HEK293 (cell line): ENCODE measurements around the gene NLGN2.

ENCODE experiments used
- CTCF ChIA-PET: fragments of 350-600 bp; formaldehyde crosslinking; extraction: SDS; loops from one replicate; lab custom pipeline; 2021; ENCODE audit warnings: antibody characterized with exemption; lab: Yijun Ruan, JAX
- POLR2A ChIA-PET: fragments of 300-600 bp; formaldehyde crosslinking; extraction: SDS; loops from one replicate; lab custom pipeline; 2020; ENCODE audit warnings: antibody characterized with exemption, inconsistent platforms; lab: Yijun Ruan, JAX
- H3K27ac ChIP-seq: fragments of 200-500 bp; sonication (Bioruptor generic); 2 replicates; pipeline ENCODE4 v1.5.1; 2014; ENCODE audit warnings: low read depth, low read length, control low read depth, inconsistent platforms; ENCODE audit errors: extremely low read depth
- H3K36me3 ChIP-seq, 2 experiments: fragments of 200-500 bp in 1 of 2; sonication (Bioruptor generic) in 1 of 2; 1 replicate in 1 of 2; 2 replicates in 1 of 2; pipeline ENCODE4 v1.5.1; 2014 to 2017; ENCODE audit warnings: inconsistent platforms in 2 of 2, low read length in 2 of 2; ENCODE audit not compliant: control insufficient read depth in 2 of 2, insufficient read depth in 1 of 2
- H3K4me1 ChIP-seq: fragments of 200-500 bp; sonication (Bioruptor generic); 2 replicates; pipeline ENCODE4 v1.5.1; 2014; ENCODE audit warnings: mild to moderate bottlenecking, low read length, inconsistent platforms; ENCODE audit not compliant: control insufficient read depth, insufficient read depth
- H3K4me3 ChIP-seq: 2 replicates; pipeline ENCODE4 v1.5.1; 2011; ENCODE audit warnings: low read depth, mild to moderate bottlenecking, control low read depth, low read length, moderate library complexity
- H3K9me3 ChIP-seq: fragments of 200-500 bp; sonication (Bioruptor generic); 2 replicates; pipeline ENCODE4 v1.5.1; 2014; ENCODE audit warnings: low read depth, low read length, inconsistent platforms; ENCODE audit not compliant: control insufficient read depth, insufficient read depth
- FEZF1 ChIP-seq: fragments of 450-650 bp; formaldehyde crosslinking; IDR thresholded peaks from 2 replicates; pipeline ENCODE4 v1.5.1; 2016; ENCODE audit warnings: missing biosample characterization, missing genetic modification characterization
- GFI1B ChIP-seq: fragments of 450-650 bp; formaldehyde crosslinking; IDR thresholded peaks from 2 replicates; pipeline ENCODE4 v1.5.1; 2016; ENCODE audit warnings: missing biosample characterization, missing genetic modification characterization
- GLI2 ChIP-seq: fragments of 450-650 bp; formaldehyde crosslinking; IDR thresholded peaks from 2 replicates; pipeline ENCODE4; 2017; ENCODE audit warnings: missing biosample characterization, missing genetic modification characterization, low read depth, borderline replicate concordance
- GLIS2 ChIP-seq: fragments of 450-650 bp; formaldehyde crosslinking; IDR thresholded peaks from 2 replicates; pipeline ENCODE4 v1.5.1; 2016; ENCODE audit warnings: missing biosample characterization, missing genetic modification characterization
- IKZF3 ChIP-seq: fragments of 450-650 bp; IDR thresholded peaks from 2 replicates; pipeline ENCODE4 v1.5.0; 2018; ENCODE audit warnings: missing biosample characterization, mild to moderate bottlenecking, missing genetic modification characterization, moderate library complexity
- KLF1 ChIP-seq: fragments of 450-650 bp; formaldehyde crosslinking; IDR thresholded peaks from 2 replicates; pipeline ENCODE4 v1.5.1; 2016; ENCODE audit warnings: missing biosample characterization, missing genetic modification characterization
- KLF10 ChIP-seq: fragments of 450-650 bp; IDR thresholded peaks from 2 replicates; pipeline ENCODE4 v1.5.1; 2018; ENCODE audit warnings: missing biosample characterization, mild to moderate bottlenecking, missing genetic modification characterization
- MYNN ChIP-seq: fragments of 450-650 bp; formaldehyde crosslinking; IDR thresholded peaks from 2 replicates; pipeline ENCODE4 v1.5.1; 2016; ENCODE audit warnings: missing biosample characterization, missing genetic modification characterization, borderline replicate concordance
- SP2 ChIP-seq: fragments of 450-650 bp; formaldehyde crosslinking; IDR thresholded peaks from 2 replicates; pipeline ENCODE4 v1.5.1; 2016; ENCODE audit warnings: missing biosample characterization, missing genetic modification characterization
- SP3 ChIP-seq: fragments of 450-650 bp; formaldehyde crosslinking; IDR thresholded peaks from 2 replicates; pipeline ENCODE4 v1.5.1; 2016; ENCODE audit warnings: missing biosample characterization, missing genetic modification characterization
- SP7 ChIP-seq: fragments of 450-650 bp; formaldehyde crosslinking; IDR thresholded peaks from 2 replicates; pipeline ENCODE4 v1.5.1; 2016; ENCODE audit warnings: missing biosample characterization, missing genetic modification characterization
- ZBTB48 ChIP-seq: fragments of 450-650 bp; formaldehyde crosslinking; IDR thresholded peaks from 2 replicates; pipeline ENCODE4 v1.5.1; 2016; ENCODE audit warnings: missing biosample characterization, missing genetic modification characterization
- ZBTB8A ChIP-seq: fragments of 450-650 bp; formaldehyde crosslinking; IDR thresholded peaks from 2 replicates; pipeline ENCODE4 v1.5.1; 2016; ENCODE audit warnings: missing biosample characterization, missing genetic modification characterization
- ZFHX2 ChIP-seq: fragments of 450-650 bp; formaldehyde crosslinking; conservative IDR thresholded peaks from 2 replicates; pipeline ENCODE4 v1.5.1; 2016; ENCODE audit warnings: missing biosample characterization, missing genetic modification characterization
- ZFP37 ChIP-seq: fragments of 450-650 bp; formaldehyde crosslinking; IDR thresholded peaks from 2 replicates; pipeline ENCODE4 v1.5.1; 2016; ENCODE audit warnings: missing biosample characterization, missing genetic modification characterization
- ZIC2 ChIP-seq: fragments of 450-650 bp; formaldehyde crosslinking; IDR thresholded peaks from 2 replicates; pipeline ENCODE4 v1.5.1; 2016; ENCODE audit warnings: missing biosample characterization, missing genetic modification characterization
- ZNF112 ChIP-seq: fragments of 450-650 bp; formaldehyde crosslinking; IDR thresholded peaks from 2 replicates; pipeline ENCODE4 v1.5.0; 2017; ENCODE audit warnings: missing biosample characterization, missing genetic modification characterization
- ZNF2 ChIP-seq: fragments of 450-650 bp; formaldehyde crosslinking; IDR thresholded peaks from 2 replicates; pipeline ENCODE4 v1.5.1; 2016; ENCODE audit warnings: missing biosample characterization, missing genetic modification characterization
- ZNF214 ChIP-seq: fragments of 450-650 bp; formaldehyde crosslinking; IDR thresholded peaks from 2 replicates; pipeline ENCODE4 v1.5.1; 2017; ENCODE audit warnings: missing biosample characterization, mild to moderate bottlenecking, missing genetic modification characterization, borderline replicate concordance
- ZNF24 ChIP-seq: fragments of 450-650 bp; formaldehyde crosslinking; IDR thresholded peaks from 2 replicates; pipeline ENCODE4 v1.5.1; 2016; ENCODE audit warnings: missing biosample characterization, missing genetic modification characterization
- ZNF292 ChIP-seq: fragments of 450-650 bp; formaldehyde crosslinking; IDR thresholded peaks from 2 replicates; pipeline ENCODE4 v1.5.1; 2016; ENCODE audit warnings: low read depth, missing biosample characterization, missing genetic modification characterization, borderline replicate concordance
- ZNF335 ChIP-seq: fragments of 450-650 bp; formaldehyde crosslinking; conservative IDR thresholded peaks from 2 replicates; pipeline ENCODE4 v1.5.1; 2016; ENCODE audit warnings: missing biosample characterization, missing genetic modification characterization
- ZNF366 ChIP-seq: fragments of 450-650 bp; formaldehyde crosslinking; conservative IDR thresholded peaks from 2 replicates; pipeline ENCODE4 v1.5.1; 2016; ENCODE audit warnings: missing biosample characterization, missing genetic modification characterization
- ZNF391 ChIP-seq: fragments of 450-650 bp; formaldehyde crosslinking; IDR thresholded peaks from 2 replicates; pipeline ENCODE4 v1.5.1; 2016; ENCODE audit warnings: low read depth, missing biosample characterization, missing genetic modification characterization, borderline replicate concordance
- ZNF398 ChIP-seq: fragments of 450-650 bp; formaldehyde crosslinking; IDR thresholded peaks from 2 replicates; pipeline ENCODE4 v1.5.1; 2017; ENCODE audit warnings: missing biosample characterization, missing genetic modification characterization
- ZNF416 ChIP-seq: fragments of 450-650 bp; formaldehyde crosslinking; IDR thresholded peaks from 2 replicates; pipeline ENCODE4 v1.5.1; 2016; ENCODE audit warnings: missing biosample characterization, missing genetic modification characterization
- ZNF544 ChIP-seq: fragments of 450-650 bp; formaldehyde crosslinking; IDR thresholded peaks from 2 replicates; pipeline ENCODE4 v1.5.0; 2017; ENCODE audit warnings: missing biosample characterization, missing genetic modification characterization
- ZNF558 ChIP-seq: fragments of 450-650 bp; formaldehyde crosslinking; IDR thresholded peaks from 2 replicates; pipeline ENCODE4 v1.5.1; 2016; ENCODE audit warnings: missing biosample characterization, missing genetic modification characterization
- ZNF624 ChIP-seq: fragments of 450-650 bp; formaldehyde crosslinking; IDR thresholded peaks from 2 replicates; pipeline ENCODE4 v1.5.1; 2017; ENCODE audit warnings: missing biosample characterization, missing genetic modification characterization
- ZNF629 ChIP-seq: fragments of 450-650 bp; formaldehyde crosslinking; IDR thresholded peaks from 2 replicates; pipeline ENCODE4 v1.5.1; 2017; ENCODE audit warnings: missing biosample characterization, missing genetic modification characterization
- ZNF792 ChIP-seq: fragments of 450-650 bp; formaldehyde crosslinking; IDR thresholded peaks from 2 replicates; pipeline ENCODE4 v1.5.1; 2016; ENCODE audit warnings: missing biosample characterization, missing genetic modification characterization
- ZNF830 ChIP-seq: fragments of 450-650 bp; IDR thresholded peaks from 2 replicates; pipeline ENCODE4 v1.5.0; 2018; ENCODE audit warnings: missing biosample characterization, missing genetic modification characterization, low read depth, mild to moderate bottlenecking, moderate library complexity
- TF ChIP-seq, protein P1 (sequence below): fragments of 450-650 bp; formaldehyde crosslinking; IDR thresholded peaks from 2 replicates; pipeline ENCODE4 v1.5.1; 2016; ENCODE audit warnings: missing biosample characterization, missing genetic modification characterization
- TF ChIP-seq, protein P2 (sequence below): fragments of 450-650 bp; formaldehyde crosslinking; IDR thresholded peaks from 2 replicates; pipeline ENCODE4 v1.5.1; 2016; ENCODE audit warnings: missing biosample characterization, missing genetic modification characterization

The NLGN2 gene

DNA sequence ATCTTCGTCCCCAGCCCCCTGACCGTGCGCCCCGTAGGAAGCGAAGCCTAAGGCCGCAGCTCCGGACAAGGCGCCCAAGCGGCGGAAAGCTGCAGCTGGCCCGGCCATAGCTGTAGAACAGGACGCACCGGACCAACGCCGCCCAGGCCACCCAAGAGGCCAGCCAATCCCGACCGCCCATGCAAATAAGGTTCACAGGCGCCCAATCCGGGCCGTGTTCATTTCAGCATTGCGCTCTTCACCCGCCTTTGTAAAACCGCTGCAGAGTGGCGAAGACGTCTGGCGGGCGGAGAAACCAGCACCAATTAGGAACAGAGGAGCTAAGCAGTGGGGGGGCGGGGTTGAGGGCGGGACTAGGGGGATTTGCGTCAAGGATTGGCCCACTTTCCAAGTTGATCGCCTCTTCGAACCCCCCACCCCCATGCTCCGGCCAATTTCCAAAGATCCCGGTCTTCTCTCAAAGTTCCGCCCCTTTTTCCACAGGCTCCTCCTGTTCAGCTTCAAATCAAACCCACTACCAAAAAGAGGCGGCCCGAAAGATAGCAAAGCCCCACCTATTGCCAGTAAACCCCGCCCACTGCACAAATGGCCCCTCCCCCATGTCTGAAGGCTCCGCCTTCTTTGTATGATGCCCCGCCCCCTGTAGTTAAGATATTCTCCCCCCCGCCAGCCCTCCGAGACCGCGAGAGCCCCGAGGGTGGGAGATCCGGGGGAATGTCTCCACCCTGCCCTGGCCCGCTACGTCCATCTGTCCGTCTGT is 3.5 kb upstream of the NLGN2 start, which contains the start of gene TMEM256:
TMEM256 (minus strand) TSS at position 121 of the 760 bp plus-strand sequence; CDS start at position 108, 13 bp downstream.
- ChIA-PET POLR2A (interaction anchor here (0.5 to 3.2 kb wide), 62 partner anchors 9 to 1922 kb away, joined by 3 to 67 read pairs (median 5); partner anchors contain the start of genes ACADVL, ATP1B2, CD68 and CHRNB1), CTCF (interaction anchor here (0.6 to 2.7 kb wide), 9 partner anchors 10 to 318 kb away, joined by 3 to 21 read pairs (median 3); partner anchors contain the start of gene PLSCR3)
- Histone ChIP-seq H3K36me3 (peaks cover 6 to 14% of the 10 kb centered on the region in 2 experiments; a peak in 2 of 3 replicates), H3K4me1 (peaks cover 8% of the 10 kb centered on the region), H3K9me3 (no peaks in the 10 kb centered on the region), H3K4me3 (peak within 1 kb of the TSS; percentile 83), H3K27ac (peak within 1 kb of the TSS; percentile 81)
- TF ChIP-seq ZNF558 (no peak), ZNF629 (tag by site-specific recombination) (peak; percentile 41; the same call in 1 of the 2 replicates), ZNF335 (tag by site-specific recombination) (peak; percentile 76), ZNF391 (tag by site-specific recombination) (no peak), SP2 (tag by site-specific recombination) (peak; percentile 85), ZNF366 (tag by site-specific recombination) (peak; percentile 55; the same call in 1 of the 2 replicates), IKZF3 (tag by site-specific recombination) (peak; percentile 98), GFI1B (tag by site-specific recombination) (no peak), KLF1 (peak; percentile 15; the same call in 1 of the 2 replicates), ZNF792 (tag by site-specific recombination) (no peak), ZNF24 (no peak), GLI2 (tag by site-specific recombination) (no peak), ZNF830 (tag by site-specific recombination) (no peak), KLF10 (tag by site-specific recombination) (peak; percentile 65; the same call in 1 of the 2 replicates), SP3 (tag by site-specific recombination) (peak; percentile 93), ZNF214 (tag by site-specific recombination) (no peak), ZNF416 (tag by site-specific recombination) (no peak), ZBTB48 (tag by site-specific recombination) (no peak), ZBTB8A (peak; percentile 61), ZNF112 (tag by site-specific recombination) (no peak), ZNF292 (tag by site-specific recombination) (no peak), ZNF624 (no peak), ZFHX2 (tag by site-specific recombination) (no peak), FEZF1 (tag by site-specific recombination) (no peak), GLIS2 (tag by site-specific recombination) (peak; percentile 93), ZIC2 (peak; percentile 46; the same call in 1 of the 2 replicates), ZNF398 (peak; percentile 95), ZNF2 (tag by site-specific recombination) (peak; percentile 58; the same call in 1 of the 2 replicates), SP7 (peak; percentile 51; the same call in 1 of the 2 replicates), ZNF544 (tag by site-specific recombination) (no peak), MYNN (no peak), ZFP37 (tag by site-specific recombination) (no peak)
- TF ChIP-seq, protein P1, sequence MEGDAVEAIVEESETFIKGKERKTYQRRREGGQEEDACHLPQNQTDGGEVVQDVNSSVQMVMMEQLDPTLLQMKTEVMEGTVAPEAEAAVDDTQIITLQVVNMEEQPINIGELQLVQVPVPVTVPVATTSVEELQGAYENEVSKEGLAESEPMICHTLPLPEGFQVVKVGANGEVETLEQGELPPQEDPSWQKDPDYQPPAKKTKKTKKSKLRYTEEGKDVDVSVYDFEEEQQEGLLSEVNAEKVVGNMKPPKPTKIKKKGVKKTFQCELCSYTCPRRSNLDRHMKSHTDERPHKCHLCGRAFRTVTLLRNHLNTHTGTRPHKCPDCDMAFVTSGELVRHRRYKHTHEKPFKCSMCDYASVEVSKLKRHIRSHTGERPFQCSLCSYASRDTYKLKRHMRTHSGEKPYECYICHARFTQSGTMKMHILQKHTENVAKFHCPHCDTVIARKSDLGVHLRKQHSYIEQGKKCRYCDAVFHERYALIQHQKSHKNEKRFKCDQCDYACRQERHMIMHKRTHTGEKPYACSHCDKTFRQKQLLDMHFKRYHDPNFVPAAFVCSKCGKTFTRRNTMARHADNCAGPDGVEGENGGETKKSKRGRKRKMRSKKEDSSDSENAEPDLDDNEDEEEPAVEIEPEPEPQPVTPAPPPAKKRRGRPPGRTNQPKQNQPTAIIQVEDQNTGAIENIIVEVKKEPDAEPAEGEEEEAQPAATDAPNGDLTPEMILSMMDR (tag by site-specific recombination) = no peak
- TF ChIP-seq, protein P2, sequence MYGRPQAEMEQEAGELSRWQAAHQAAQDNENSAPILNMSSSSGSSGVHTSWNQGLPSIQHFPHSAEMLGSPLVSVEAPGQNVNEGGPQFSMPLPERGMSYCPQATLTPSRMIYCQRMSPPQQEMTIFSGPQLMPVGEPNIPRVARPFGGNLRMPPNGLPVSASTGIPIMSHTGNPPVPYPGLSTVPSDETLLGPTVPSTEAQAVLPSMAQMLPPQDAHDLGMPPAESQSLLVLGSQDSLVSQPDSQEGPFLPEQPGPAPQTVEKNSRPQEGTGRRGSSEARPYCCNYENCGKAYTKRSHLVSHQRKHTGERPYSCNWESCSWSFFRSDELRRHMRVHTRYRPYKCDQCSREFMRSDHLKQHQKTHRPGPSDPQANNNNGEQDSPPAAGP = no peak
